Measurements from ENCODE around the gene BYSL.
"Not testable (repeated sequence)": the region's sequence is repeated elsewhere in the genome, so short reads cannot be mapped to it uniquely, and the experiment has no call there.

The BYSL gene

GRCh38 chr6:41942067-41942851 lies 21.0 kb downstream of the BYSL start:
- DNase-seq, result no peak

GRCh38 chr6:41942882-41943281 lies 21.6 kb downstream of the BYSL start:
- not testable (repeated sequence) for DNase-seq

GRCh38 chr6:41943456-41943855 lies 22.2 kb downstream of the BYSL start:
- DNase-seq, result no peak

GRCh38 chr6:41947581-41948220 lies 26.4 kb downstream of the BYSL start:
- DNase-seq, result no peak

- DNase-seq, result no peak
Measured at GRCh38 chr6:41954668-41955067, 33.4 kb downstream of the BYSL start.

- no peak for DNase-seq
Measured at GRCh38 chr6:41955412-41955811, 34.1 kb downstream of the BYSL start.

GRCh38 chr6:41957117-41957516 lies 35.8 kb downstream of the BYSL start:
- no peak for DNase-seq

GRCh38 chr6:41958022-41958856 lies 36.9 kb downstream of the BYSL start:
- DNase-seq, result no peak

- DNase-seq, result no peak
Measured at GRCh38 chr6:41960028-41960427, 38.7 kb downstream of the BYSL start.

GRCh38 chr6:41963371-41963770 lies 42.1 kb downstream of the BYSL start:
- DNase-seq, result no peak

- no peak for DNase-seq
Measured at GRCh38 chr6:41964201-41964887, 43.0 kb downstream of the BYSL start.

GRCh38 chr6:41965429-41966213 lies 44.3 kb downstream of the BYSL start:
- no peak for DNase-seq

- no peak for DNase-seq
Measured at GRCh38 chr6:41966214-41966920, 45.1 kb downstream of the BYSL start.

GRCh38 chr6:41966961-41967311 lies 45.6 kb downstream of the BYSL start:
- no peak for DNase-seq

- no peak for DNase-seq
Measured at GRCh38 chr6:41967312-41968287, 46.3 kb downstream of the BYSL start.

- DNase-seq, result peak; percentile 54
Measured at GRCh38 chr6:41970436-41970846, 49.1 kb downstream of the BYSL start.

- DNase-seq, result no peak
Measured at GRCh38 chr6:41972826-41973225, 51.5 kb downstream of the BYSL start.

GRCh38 chr6:41974281-41974825 lies 53.1 kb downstream of the BYSL start:
- no peak for DNase-seq

- no peak for DNase-seq
Measured at GRCh38 chr6:41975276-41975675, 54.0 kb downstream of the BYSL start.
